Activated T-helper 1 cell treated with Interleukin-2 at 50 U/mL for 16 hours (primary cell): ENCODE data around the gene YOD1.
A peak's percentile ranks its signal among the peaks of the same experiment; 100 is the strongest.

Experiments used
- DNase-seq: peaks from one replicate; pipeline ENCODE4 v3.0.0-alpha.2; 2020; ENCODE audit warnings: low read depth

Gene YOD1

GRCh38 chr1:207072233-207072632, 21.2 kb upstream of the YOD1 start:
- DNase-seq = no peak

- DNase-seq = no peak
Measured at GRCh38 chr1:207071426-207071825, 20.4 kb upstream of the YOD1 start.

GRCh38 chr1:207070811-207071210, 19.8 kb upstream of the YOD1 start:
- no peak for DNase-seq

- DNase-seq = no peak
Measured at GRCh38 chr1:207069858-207070506, 19.0 kb upstream of the YOD1 start.

- no peak for DNase-seq
Measured at GRCh38 chr1:207069061-207069460, 18.1 kb upstream of the YOD1 start.

- DNase-seq = no peak
Measured at GRCh38 chr1:207067665-207068064, 16.7 kb upstream of the YOD1 start.

- no peak for DNase-seq
Measured at GRCh38 chr1:207067185-207067584, 16.2 kb upstream of the YOD1 start.

GRCh38 chr1:207064561-207064960, 13.6 kb upstream of the YOD1 start:
- no peak for DNase-seq

- no peak for DNase-seq
Measured at GRCh38 chr1:207063014-207063413, 12.0 kb upstream of the YOD1 start.

GRCh38 chr1:207062058-207062457, 11.1 kb upstream of the YOD1 start:
- DNase-seq = no peak

GRCh38 chr1:207060596-207060995, 9.6 kb upstream of the YOD1 start:
- no peak for DNase-seq

- no peak for DNase-seq
Measured at GRCh38 chr1:207059881-207060280, 8.9 kb upstream of the YOD1 start.

- DNase-seq = no peak
Measured at GRCh38 chr1:207058878-207059867, 8.2 kb upstream of the YOD1 start.

- no peak for DNase-seq
Measured at GRCh38 chr1:207058252-207058651, 7.2 kb upstream of the YOD1 start.

- no peak for DNase-seq
Measured at GRCh38 chr1:207056673-207057072, 5.7 kb upstream of the YOD1 start.

- DNase-seq = no peak
Measured at GRCh38 chr1:207055386-207056001, 4.5 kb upstream of the YOD1 start.

- DNase-seq = no peak
Measured at GRCh38 chr1:207054491-207054890, 3.5 kb upstream of the YOD1 start.

GRCh38 chr1:207052911-207053769, 2.1 kb upstream of the YOD1 start, which contains the start of gene PFKFB2:
Gene PFKFB2, plus strand, starts transcription at chr1:207053275. Its CDS starts 1,443 bp downstream, at chr1:207054718.
- peak; percentile 84 for DNase-seq

- peak; percentile 73 for DNase-seq
Measured at GRCh38 chr1:207050480-207051190, 373 bp downstream of the YOD1 start.

GRCh38 chr1:207049974-207050391, 1.0 kb downstream of the YOD1 start:
- no peak for DNase-seq

- no peak for DNase-seq
Measured at GRCh38 chr1:207049514-207049913, 1.5 kb downstream of the YOD1 start.
